Glomerular visceral epithelial cell (primary cell): ENCODE data around the gene GPR155.
"Not testable (repeated sequence)": the region's sequence is repeated elsewhere in the genome, so short reads cannot be mapped to it uniquely, and the experiment has no call there.

Source experiments
- DNase-seq: peaks from one replicate; pipeline ENCODE4 v3.0.0-alpha.2; 2016; ENCODE audit errors: extremely low spot score

GPR155 gene

GRCh38 chr2:174439950-174440349 lies 46.9 kb downstream of the GPR155 start:
- DNase-seq = no peak

- no peak for DNase-seq
Observed at GRCh38 chr2:174439323-174439722, 47.5 kb downstream of the GPR155 start.

- DNase-seq = no peak
Observed at GRCh38 chr2:174438146-174438886, 48.5 kb downstream of the GPR155 start.

- DNase-seq = peak; percentile 2
Observed at GRCh38 chr2:174436351-174436750, 50.5 kb downstream of the GPR155 start.

GRCh38 chr2:174431902-174432301 lies 54.9 kb downstream of the GPR155 start:
- DNase-seq = no peak

- DNase-seq = no peak
Observed at GRCh38 chr2:174430066-174430465, 56.8 kb downstream of the GPR155 start.

GRCh38 chr2:174428214-174428613 lies 58.6 kb downstream of the GPR155 start:
- no peak for DNase-seq

GRCh38 chr2:174412256-174412655 lies 74.6 kb downstream of the GPR155 start:
- no peak for DNase-seq

- DNase-seq = not testable (repeated sequence)
Observed at GRCh38 chr2:174410039-174410438, 76.8 kb downstream of the GPR155 start.

GRCh38 chr2:174403628-174404027 lies 83.2 kb downstream of the GPR155 start:
- DNase-seq = no peak

- DNase-seq = no peak
Observed at GRCh38 chr2:174400853-174401252, 86.0 kb downstream of the GPR155 start.

- no peak for DNase-seq
Observed at GRCh38 chr2:174399171-174399570, 87.7 kb downstream of the GPR155 start.

- no peak for DNase-seq
Observed at GRCh38 chr2:174397773-174398172, 89.1 kb downstream of the GPR155 start.

- DNase-seq = peak; percentile 17
Observed at GRCh38 chr2:174395969-174396630, 90.7 kb downstream of the GPR155 start.

- peak; percentile 71 for DNase-seq
Observed at GRCh38 chr2:174395284-174395968, 91.4 kb downstream of the GPR155 start, which contains the start of gene SCRN3. Gene SCRN3 (plus strand): TSS chr2:174395730. CDS start chr2:174398284, 2,554 bp downstream.

- no peak for DNase-seq
Observed at GRCh38 chr2:174392706-174393105, 94.1 kb downstream of the GPR155 start.

GRCh38 chr2:174390303-174390702 lies 96.5 kb downstream of the GPR155 start:
- DNase-seq = not testable (repeated sequence)

GRCh38 chr2:174389542-174389941 lies 97.3 kb downstream of the GPR155 start:
- no peak for DNase-seq

GRCh38 chr2:174388706-174389105 lies 98.1 kb downstream of the GPR155 start:
- not testable (repeated sequence) for DNase-seq

- DNase-seq = no peak
Observed at GRCh38 chr2:174385201-174385600, 101.6 kb downstream of the GPR155 start.

GRCh38 chr2:174383796-174384195 lies 103.0 kb downstream of the GPR155 start:
- DNase-seq = no peak
